Body of pancreas (tissue), 4 donors: ENCODE measurements around the gene N4BP2L2.

ENCODE experiments used
- POLR2A ChIP-seq, 3 donors: fragments of 450-650 bp; IDR thresholded peaks; one replicate each; pipeline ENCODE4 v1.6.1; 2016; ENCODE audit warnings: antibody characterized with exemption in 3 of 3, mild to moderate bottlenecking in 2 of 3
- TF ChIP-seq, protein P1 (sequence below), 7 experiments: fragments of 450-650 bp in 4 of 7; fragments of 200-600 bp in 3 of 7; sonication (generic) in 3 of 7; IDR thresholded peaks; one replicate each; pipeline ENCODE4 v1.5.1; 2016 to 2019; ENCODE audit warnings: antibody characterized with exemption in 7 of 7

DNA sequence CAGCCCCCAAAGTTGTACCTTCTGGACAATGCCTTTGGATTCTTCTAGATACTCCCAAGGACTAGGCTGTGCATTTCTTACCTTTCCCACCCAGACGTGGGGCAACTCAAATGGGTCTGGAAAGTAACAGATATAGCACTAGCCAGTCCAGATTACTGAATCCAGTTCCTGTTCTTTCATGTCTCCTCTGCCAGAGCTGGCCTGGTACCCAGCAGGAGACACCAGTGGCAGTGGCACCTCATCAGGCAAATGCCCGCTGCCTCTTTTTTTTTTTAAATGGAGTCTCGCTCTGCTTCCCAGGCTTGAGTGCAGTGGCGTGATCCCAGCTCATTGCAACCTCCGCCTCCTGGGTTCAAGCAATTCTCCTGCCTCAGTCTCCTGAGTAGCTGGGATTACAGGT lies 43.2 kb downstream of the N4BP2L2 start:
- TF ChIP-seq, protein P1, sequence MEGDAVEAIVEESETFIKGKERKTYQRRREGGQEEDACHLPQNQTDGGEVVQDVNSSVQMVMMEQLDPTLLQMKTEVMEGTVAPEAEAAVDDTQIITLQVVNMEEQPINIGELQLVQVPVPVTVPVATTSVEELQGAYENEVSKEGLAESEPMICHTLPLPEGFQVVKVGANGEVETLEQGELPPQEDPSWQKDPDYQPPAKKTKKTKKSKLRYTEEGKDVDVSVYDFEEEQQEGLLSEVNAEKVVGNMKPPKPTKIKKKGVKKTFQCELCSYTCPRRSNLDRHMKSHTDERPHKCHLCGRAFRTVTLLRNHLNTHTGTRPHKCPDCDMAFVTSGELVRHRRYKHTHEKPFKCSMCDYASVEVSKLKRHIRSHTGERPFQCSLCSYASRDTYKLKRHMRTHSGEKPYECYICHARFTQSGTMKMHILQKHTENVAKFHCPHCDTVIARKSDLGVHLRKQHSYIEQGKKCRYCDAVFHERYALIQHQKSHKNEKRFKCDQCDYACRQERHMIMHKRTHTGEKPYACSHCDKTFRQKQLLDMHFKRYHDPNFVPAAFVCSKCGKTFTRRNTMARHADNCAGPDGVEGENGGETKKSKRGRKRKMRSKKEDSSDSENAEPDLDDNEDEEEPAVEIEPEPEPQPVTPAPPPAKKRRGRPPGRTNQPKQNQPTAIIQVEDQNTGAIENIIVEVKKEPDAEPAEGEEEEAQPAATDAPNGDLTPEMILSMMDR (IDR thresholded peaks at IDR 0.05) = no peak
- TF ChIP-seq POLR2A (IDR thresholded peaks at IDR 0.05) = no peak
